HG03139 (cell line): ENCODE data around the gene RNU7-1.

Experiments
- ATAC-seq: cut with Tn5 transposase; IDR thresholded peaks from one replicate; pipeline ENCODE4 v1.9.1; 2021; ENCODE audit not compliant: unreplicated experiment

Gene RNU7-1

DNA sequence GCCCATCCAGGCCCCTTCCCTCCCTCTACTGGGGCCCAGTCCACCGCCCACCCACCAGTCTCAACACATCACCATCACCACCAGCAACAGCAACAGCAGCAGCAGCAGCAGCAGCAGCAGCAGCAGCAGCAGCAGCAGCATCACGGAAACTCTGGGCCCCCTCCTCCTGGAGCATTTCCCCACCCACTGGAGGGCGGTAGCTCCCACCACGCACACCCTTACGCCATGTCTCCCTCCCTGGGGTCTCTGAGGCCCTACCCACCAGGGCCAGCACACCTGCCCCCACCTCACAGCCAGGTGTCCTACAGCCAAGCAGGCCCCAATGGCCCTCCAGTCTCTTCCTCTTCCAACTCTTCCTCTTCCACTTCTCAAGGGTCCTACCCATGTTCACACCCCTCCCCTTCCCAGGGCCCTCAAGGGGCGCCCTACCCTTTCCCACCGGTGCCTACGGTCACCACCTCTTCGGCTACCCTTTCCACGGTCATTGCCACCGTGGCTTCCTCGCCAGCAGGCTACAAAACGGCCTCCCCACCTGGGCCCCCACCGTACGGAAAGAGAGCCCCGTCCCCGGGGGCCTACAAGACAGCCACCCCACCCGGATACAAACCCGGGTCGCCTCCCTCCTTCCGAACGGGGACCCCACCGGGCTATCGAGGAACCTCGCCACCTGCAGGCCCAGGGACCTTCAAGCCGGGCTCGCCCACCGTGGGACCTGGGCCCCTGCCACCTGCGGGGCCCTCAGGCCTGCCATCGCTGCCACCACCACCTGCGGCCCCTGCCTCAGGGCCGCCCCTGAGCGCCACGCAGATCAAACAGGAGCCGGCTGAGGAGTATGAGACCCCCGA is 6.8 kb upstream of the RNU7-1 start:
- no peak for ATAC-seq

DNA sequence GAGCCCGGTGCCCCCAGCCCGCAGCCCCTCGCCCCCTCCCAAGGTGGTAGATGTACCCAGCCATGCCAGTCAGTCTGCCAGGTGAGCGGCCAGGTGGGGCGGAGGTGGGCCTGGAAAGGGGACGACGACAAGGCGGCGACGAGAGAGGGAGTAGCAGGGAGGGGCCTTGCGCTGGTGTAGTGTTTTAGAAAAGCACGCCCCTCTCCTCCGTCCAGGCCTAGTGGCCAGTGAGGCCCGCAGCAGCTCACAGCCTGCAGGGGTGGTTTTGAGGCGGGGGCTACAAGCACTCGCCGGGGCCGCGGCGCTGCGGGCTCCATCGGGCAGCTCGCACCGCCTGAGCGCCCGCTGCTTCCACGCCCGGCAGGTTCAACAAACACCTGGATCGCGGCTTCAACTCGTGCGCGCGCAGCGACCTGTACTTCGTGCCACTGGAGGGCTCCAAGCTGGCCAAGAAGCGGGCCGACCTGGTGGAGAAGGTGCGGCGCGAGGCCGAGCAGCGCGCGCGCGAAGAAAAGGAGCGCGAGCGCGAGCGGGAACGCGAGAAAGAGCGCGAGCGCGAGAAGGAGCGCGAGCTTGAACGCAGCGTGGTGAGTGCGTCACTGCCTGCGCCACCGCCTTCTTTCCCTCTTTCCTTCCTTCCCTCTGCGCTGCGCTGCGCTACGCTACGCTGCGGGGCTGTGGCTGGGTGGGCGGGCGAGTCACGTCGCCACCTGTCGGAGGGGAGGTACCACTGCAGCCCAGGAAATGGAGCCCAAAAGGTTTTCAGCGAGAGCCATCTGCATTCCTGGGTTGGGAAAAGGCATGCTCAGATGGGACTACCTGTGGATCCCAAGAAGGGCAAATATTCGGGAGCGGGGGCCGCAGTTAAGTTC is 5.9 kb upstream of the RNU7-1 start:
- ATAC-seq, result peak; percentile 84

DNA sequence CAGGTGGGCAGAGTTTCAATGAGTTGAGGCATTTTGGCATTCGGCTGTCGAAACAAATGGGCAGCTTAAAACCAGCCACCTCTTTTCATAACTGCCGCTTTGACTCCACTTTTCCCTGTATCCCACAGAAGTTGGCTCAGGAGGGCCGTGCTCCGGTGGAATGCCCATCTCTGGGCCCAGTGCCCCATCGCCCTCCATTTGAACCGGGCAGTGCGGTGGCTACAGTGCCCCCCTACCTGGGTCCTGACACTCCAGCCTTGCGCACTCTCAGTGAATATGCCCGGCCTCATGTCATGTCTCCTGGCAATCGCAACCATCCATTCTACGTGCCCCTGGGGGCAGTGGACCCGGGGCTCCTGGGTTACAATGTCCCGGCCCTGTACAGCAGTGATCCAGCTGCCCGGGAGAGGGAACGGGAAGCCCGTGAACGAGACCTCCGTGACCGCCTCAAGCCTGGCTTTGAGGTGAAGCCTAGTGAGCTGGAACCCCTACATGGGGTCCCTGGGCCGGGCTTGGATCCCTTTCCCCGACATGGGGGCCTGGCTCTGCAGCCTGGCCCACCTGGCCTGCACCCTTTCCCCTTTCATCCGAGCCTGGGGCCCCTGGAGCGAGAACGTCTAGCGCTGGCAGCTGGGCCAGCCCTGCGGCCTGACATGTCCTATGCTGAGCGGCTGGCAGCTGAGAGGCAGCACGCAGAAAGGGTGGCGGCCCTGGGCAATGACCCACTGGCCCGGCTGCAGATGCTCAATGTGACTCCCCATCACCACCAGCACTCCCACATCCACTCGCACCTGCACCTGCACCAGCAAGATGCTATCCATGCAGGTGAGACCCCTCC is 5.0 kb upstream of the RNU7-1 start:
- no peak for ATAC-seq

DNA sequence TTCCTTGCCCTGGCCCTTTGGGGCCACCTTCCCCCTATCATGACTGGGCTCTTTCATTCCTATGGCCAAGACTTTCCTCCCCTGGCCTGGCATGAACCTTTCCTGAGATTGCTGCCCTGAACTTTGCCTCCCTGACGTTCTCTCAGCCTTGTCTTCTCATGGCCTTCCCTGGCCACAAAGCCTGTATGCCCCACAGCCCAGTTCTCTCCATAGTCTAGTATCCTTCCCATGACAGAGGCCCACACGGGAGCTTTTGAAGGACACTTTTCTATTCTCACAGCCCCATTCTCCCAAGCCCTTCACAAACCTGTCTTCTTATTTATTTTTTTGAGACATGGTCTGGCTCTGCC is 4.5 kb upstream of the RNU7-1 start:
- ATAC-seq, result no peak

DNA sequence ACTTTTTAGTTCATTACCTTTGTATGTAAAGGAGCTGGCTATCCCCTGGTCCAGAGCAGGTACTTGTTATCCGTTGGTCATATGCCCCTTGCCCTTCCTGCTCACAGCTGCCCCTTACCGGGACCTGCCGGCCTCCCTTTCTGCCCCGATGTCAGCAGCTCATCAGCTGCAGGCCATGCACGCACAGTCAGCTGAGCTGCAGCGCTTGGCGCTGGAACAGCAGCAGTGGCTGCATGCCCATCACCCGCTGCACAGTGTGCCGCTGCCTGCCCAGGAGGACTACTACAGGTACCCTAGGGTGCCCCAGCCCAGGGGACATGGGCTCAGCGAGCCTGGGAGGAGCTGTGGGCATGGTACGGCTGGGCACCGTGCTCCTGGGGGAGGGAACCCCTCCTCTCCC is 2.3 kb upstream of the RNU7-1 start:
- no peak for ATAC-seq

DNA sequence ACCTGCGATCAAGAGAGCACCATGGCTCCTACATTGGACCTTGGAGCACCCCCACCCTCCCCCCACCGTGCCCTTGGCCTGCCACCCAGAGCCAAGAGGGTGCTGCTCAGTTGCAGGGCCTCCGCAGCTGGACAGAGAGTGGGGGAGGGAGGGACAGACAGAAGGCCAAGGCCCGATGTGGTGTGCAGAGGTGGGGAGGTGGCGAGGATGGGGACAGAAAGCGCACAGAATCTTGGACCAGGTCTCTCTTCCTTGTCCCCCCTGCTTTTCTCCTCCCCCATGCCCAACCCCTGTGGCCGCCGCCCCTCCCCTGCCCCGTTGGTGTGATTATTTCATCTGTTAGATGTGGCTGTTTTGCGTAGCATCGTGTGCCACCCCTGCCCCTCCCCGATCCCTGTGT is 1.8 kb upstream of the RNU7-1 start:
- ATAC-seq, result no peak

DNA sequence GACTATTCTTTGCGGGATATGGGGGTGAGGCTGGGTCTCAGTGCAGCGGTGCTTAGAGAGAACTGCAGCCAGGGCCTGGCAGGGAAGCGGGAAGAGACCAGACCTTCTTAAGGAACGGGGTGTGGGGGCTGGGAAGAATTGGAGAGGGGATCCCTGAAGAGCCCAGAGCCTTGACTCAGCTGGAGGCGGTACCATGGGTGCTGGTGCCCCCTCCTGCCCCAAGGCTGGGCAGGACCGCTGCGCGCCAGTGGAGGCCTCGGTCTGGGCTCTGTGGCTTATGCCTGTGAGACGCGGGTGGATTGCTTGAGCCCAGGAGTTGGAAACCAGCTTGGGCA is 1.3 kb upstream of the RNU7-1 start:
- ATAC-seq, result no peak

DNA sequence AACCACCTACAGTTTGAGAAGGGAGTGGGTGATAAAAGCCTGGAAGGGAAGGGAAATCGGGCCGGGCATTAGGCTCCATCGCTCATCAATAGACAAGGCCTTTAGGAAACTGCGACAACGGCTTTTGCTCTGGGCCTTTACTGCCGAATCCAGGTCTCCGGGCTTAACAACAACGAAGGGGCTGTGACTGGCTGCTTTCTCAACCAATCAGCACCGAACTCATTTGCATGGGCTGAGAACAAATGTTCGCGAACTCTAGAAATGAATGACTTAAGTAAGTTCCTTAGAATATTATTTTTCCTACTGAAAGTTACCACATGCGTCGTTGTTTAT is 261 bp upstream of the RNU7-1 start:
- peak; percentile 12 for ATAC-seq

DNA sequence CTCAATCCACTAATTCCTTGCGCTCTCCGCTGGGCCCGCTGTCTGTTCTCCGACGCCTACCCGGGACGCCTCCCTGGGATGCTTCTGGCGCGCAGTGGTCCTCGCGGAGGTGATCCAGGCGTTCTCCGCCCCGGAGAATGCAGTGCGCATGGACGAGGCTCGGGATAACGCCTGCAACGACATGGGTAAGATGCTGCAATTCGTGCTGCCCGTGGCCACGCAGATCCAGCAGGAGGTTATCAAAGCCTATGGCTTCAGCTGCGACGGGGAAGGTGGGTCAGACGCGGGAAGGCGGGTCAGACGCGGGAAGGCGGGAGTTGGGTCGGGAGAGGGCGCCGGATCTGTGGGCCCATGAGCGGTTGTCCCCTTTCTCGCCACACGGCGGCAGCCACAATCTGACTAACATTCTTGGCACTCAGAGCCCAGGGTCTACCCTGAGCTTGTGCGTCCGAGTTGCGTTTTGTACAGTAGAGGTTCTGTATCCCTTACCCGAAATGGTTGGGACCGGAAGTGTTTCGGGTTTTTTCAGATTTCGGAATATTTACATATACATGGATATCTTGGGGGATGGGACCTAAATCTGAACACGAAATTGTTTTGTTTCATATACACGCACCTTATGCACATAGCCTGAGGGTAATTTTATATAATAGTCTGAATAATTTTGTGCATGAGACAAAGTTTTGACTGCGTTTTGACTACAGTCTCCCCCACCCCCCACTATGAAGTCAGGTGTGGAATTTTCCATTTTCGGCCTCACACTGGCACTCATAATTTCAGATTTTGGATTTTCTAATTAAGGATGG is 968 bp downstream of the RNU7-1 start:
- peak; percentile 40 for ATAC-seq

DNA sequence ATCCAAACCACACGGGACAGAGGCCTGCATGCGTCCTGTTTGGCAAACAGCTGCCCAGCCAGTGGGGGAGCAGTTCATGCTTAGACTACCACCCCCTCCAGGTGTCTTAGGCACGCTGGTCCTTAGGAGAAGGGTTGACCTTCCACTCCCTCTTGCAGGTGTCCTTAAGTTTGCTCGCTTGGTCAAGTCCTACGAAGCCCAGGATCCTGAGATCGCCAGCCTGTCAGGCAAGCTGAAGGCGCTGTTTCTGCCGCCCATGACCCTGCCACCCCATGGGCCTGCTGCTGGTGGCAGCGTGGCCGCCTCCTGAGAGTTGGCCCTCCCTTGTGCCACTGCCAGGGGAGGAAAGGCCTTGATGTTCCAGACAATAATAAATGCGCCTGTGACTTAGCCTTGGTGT is 2.0 kb downstream of the RNU7-1 start:
- ATAC-seq, result no peak

DNA sequence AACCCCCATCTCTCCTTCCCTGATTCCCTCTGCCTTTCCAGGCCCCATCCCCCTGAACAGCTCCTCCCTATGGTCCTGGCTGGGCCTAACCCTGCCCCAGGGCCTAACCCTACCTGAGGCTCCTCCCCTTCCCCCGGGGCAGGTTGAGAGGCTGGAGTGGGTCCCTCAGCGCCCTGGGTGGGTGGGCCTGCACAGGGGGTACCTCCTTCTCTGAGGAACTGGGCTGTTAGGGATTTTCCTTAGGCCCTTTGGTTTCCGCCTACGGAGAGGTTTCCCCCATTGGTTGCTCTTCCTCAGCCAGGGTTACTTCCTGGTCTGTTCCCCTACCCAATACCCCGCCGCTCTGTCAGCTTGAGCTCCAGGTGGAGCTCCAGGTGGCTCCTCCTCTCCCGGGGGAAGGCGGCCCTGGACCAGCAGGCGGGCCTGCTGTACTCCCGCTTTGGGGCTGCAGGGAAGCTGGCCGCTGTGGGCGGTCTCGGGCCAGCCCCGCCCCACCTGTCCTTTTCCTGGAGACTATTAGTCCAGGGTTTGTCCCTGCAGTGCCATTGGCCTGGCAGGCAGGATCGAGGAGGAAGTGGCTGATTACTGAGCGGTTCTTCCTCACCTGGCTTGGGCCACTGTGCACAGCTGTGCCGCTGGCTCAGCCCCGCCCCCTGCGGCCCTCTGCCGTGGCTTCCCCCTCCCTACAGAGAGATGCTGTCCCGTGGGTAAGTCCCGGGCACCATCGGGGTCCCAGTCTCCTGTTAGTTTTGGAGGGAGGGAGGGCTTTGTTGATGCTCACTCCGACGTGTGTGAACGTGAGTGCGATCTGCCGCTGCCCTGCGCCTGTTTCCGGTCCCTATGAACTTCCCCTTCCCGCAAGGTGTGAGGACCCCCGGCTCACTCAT is 2.7 kb downstream of the RNU7-1 start:
- ATAC-seq, result no peak

DNA sequence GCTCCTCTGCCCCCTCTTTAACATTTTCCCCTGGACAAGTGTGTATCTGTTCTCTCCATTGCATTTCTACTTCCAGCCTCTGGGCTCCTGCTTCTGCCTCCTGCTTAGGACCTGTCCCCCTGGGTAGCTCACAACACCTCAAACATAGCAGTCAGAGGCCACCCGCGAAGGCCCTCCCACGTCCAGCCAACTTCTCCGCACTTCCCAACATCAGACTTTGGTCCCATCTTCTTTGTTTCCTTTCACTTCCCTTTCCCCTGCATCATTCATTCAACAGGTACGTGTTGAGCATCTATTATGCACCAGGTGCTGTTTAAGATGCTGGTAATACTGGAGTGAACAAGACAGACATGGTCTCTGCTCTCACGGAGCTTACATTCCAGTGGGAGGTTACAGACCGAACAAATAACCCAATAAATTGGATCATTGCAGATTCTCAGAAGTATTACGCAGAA is 3.3 kb downstream of the RNU7-1 start:
- no peak for ATAC-seq

DNA sequence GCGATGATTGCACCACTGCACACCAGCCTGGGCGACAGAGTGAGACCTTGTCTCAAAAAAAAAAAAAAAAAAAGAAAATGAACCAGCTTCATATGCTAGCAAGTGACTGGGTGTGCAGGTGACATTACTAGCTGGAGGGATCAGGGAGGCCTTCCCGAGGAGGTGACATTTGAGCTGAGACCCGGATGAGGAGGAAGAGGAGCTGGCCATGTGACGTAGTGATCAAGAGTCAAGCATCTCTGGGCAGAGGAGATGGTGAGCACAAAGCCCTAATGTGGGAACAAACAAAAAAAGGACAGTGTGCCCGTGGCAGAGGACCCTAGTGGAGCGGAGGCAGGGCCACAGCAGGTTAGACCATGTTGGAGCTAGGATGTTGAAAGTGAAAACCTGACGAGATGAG is 4.0 kb downstream of the RNU7-1 start:
- ATAC-seq, result no peak

DNA sequence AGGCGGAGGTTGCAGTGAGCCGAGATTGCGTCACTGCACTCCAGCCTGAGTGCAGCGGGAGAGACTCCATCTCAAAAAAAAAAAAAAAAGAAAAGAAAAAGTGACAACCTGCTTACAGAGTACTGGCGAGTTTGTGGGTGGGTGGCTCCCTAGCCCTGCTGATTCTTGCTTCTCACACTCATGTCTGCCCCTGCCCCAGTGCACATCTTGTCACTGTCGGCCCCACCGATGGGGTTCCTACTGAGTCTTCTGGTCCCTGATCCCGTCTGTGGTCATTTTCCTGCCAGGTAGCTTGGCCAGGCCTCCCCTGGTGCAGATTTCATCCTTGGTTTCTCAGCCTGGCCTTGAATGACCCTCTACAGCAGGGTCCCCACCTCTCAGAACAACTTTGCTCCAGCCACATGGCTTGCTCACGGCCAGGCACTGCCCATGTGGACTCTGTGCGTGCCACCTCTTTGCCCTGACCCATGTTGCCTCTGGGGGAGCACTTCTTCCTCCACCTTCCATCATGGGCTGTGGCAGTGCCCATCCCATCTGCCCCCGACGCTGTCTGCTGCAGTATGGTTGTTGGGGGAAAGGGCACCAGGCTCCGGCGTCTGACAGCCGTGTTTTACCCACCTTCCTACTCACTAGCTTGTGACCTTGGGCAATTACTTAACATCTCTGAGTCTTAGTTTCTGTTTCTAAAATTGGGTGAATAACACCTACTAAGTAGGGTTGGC is 5.4 kb downstream of the RNU7-1 start:
- ATAC-seq, result no peak

DNA sequence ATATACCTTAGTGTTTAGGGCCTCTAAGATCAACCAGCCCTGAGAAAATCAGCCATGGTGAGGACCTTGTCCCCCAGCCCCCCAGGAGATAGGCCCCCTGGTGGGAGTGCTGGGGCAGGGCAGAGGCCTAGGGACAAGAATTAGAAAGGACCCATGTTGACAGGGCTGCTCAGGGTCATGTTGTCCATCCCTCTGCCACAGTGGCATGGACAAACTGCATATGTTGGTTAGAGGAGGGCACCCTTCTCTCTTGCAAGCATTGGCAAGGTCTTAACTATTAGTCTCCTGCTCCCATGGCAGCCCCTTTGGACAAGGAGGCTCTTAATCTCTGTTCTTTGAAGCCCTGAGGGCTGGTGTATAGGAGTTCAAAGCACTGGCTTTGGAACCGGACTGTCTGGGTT is 6.8 kb downstream of the RNU7-1 start:
- ATAC-seq, result no peak

DNA sequence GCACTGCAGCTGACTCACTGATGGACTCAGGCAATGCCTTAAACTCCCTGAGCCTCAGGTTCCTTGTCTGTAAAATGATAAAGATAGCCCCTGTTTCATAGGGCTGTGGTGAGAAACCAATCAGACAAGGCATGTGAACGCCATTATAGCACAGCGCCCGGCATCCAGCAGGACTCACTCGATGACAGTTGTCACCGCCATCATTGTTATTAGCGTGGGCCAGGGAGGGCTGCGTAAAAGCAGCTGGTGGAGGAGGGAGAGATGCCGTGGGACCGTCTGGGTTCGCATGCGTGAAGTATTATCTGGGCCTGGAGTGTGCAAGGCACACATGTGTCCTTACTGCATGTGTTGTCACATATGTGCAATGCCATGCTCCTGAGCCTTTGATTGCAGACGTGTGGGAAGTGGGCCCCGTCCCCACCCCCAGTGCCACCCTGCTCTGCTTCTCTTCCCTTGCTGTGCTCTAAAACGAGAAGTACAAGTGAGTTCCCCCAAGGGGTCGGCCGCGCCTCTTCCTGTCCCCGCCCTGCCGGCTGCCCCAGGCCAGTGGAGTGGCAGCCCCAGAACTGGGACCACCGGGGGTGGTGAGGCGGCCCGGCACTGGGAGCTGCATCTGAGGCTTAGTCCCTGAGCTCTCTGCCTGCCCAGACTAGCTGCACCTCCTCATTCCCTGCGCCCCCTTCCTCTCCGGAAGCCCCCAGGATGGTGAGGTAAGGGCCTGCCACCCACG is 7.4 kb downstream of the RNU7-1 start, which contains the start of gene PTPN6:
Gene PTPN6, plus strand, starts transcription at position 546 of the 730 bp plus-strand sequence. Its CDS starts 157 bp downstream, at position 703.
- no peak for ATAC-seq

DNA sequence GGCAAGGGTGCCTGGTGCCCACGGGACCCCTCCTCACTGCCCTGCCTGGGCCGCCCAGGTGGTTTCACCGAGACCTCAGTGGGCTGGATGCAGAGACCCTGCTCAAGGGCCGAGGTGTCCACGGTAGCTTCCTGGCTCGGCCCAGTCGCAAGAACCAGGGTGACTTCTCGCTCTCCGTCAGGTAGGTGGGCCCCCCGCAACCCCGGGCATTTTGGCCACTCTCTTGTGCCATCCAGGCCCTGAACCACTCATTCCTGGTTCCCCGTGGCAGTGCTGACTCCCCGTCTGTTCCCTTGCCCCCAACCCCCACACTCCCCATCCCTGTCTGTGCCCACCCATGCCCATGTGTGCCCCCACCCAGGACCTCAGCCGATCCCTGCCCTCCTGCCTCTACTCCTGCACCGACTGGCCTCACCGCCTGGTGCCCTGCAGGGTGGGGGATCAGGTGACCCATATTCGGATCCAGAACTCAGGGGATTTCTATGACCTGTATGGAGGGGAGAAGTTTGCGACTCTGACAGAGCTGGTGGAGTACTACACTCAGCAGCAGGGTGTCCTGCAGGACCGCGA is 8.0 kb downstream of the RNU7-1 start:
- ATAC-seq, result no peak
